Lower leg skin (tissue), 4 donors: ENCODE results near the gene CAMK2B. TPM values are rescaled to one million over a fixed set of nuclear protein-coding genes. Genes with fewer than 3 reads are reported as not detected.

Source experiments
- DNase-seq, 2 donors: peaks; one replicate each; pipeline ENCODE4 v3.0.0-alpha.2; 2019; ENCODE audit warnings: low spot score in 2 of 2
- H3K4me3 ChIP-seq: fragments of 200-600 bp; sonication (generic); 2 replicates; pipeline ENCODE4 v1.5.1; 2017; ENCODE audit warnings: mild to moderate bottlenecking, low read depth; ENCODE audit not compliant: poor library complexity, severe bottlenecking
- CTCF ChIP-seq, 3 donors: fragments of 450-650 bp; IDR thresholded peaks; one replicate each; pipeline ENCODE4 v1.5.1; 2016; ENCODE audit warnings: antibody characterized with exemption in 3 of 3, mild to moderate bottlenecking in 3 of 3, moderate library complexity in 2 of 3
- POLR2A ChIP-seq, 2 donors: fragments of 450-650 bp; IDR thresholded peaks; one replicate each; pipeline ENCODE4 v1.6.1; 2016 to 2017; ENCODE audit warnings: antibody characterized with exemption in 2 of 2, mild to moderate bottlenecking in 1 of 2, moderate library complexity in 1 of 2
- WGBS, 2 donors: methylation state at CpG; one replicate each; pipeline ENCODE4 v1.1.5; 2018; 5-methylcytosine and 5-hydroxymethylcytosine counted together
- intact Hi-C: fragments of 100-400 bp; cut with DNase I; formaldehyde crosslinking; loops from one replicate; pipeline ENCODE4 v1.15.0; 2023; ENCODE audit warnings: low total_unique reads
- total RNA-seq, 4 donors: library from RNA; depleted of rRNA; stranded (reverse); fragments of >200 nt; gene quantifications; one replicate each; pipeline ENCODE4 v1.1.0, GENCODE V29; 2016

CAMK2B gene
- total RNA-seq, 4 donors from 2014 or later, result 0.04 to 2.6 (median 1.1) TPM

GRCh38 chr7:44289341-44290251 is 35.8 kb downstream of the CAMK2B start:
- intact Hi-C loops, result no loop called here
- DNase-seq, result peak in 1 of 2 donors; percentile 79
- H3K4me3 ChIP-seq, result no peak overlapping the region
- WGBS, 2 donors, result 76 to 86% methylated on average over 18 to 24 of the region's 24 CpGs
- no peak for TF ChIP-seq POLR2A (IDR thresholded peaks at IDR 0.05)
- no peak for TF ChIP-seq CTCF (IDR thresholded peaks at IDR 0.05)

- peak in 1 of 2 donors; percentile 39 for DNase-seq
- intact Hi-C loops, result no loop called here
- TF ChIP-seq CTCF (IDR thresholded peaks at IDR 0.05), result no peak
- TF ChIP-seq POLR2A (IDR thresholded peaks at IDR 0.05), result no peak
- WGBS, 2 donors, result 79 to 88% methylated on average over 17 to 19 of the region's 20 CpGs
- H3K4me3 ChIP-seq, result no peak overlapping the region
Measured at GRCh38 chr7:44288811-44289340, 36.5 kb downstream of the CAMK2B start.

- H3K4me3 ChIP-seq, result no peak overlapping the region
- TF ChIP-seq POLR2A (IDR thresholded peaks at IDR 0.05), result no peak
- no peak for TF ChIP-seq CTCF (IDR thresholded peaks at IDR 0.05)
- no peak for DNase-seq
- 79 to 87% methylated on average over 9 of the region's 9 CpGs for WGBS, 2 donors
- intact Hi-C loops, result no loop called here
Measured at GRCh38 chr7:44288381-44288685, 37.1 kb downstream of the CAMK2B start.

GRCh38 chr7:44287488-44288380 is 37.7 kb downstream of the CAMK2B start:
- peak in 1 of 2 donors; percentile 74 for DNase-seq
- H3K4me3 ChIP-seq, result no peak overlapping the region
- intact Hi-C loops, result no loop called here
- 84 to 88% methylated on average over 17 of the region's 17 CpGs for WGBS, 2 donors
- no peak for TF ChIP-seq POLR2A (IDR thresholded peaks at IDR 0.05)

GRCh38 chr7:44286618-44287487 is 38.5 kb downstream of the CAMK2B start:
- peak in 1 of 2 donors; percentile 76 for DNase-seq
- intact Hi-C loops, result no loop called here

More at GRCh38 chr7:44286618-44287487, 38.5 kb downstream of the CAMK2B start:
- no peak overlapping the region for H3K4me3 ChIP-seq
- 91 to 92% methylated on average over 20 of the region's 20 CpGs for WGBS, 2 donors
- TF ChIP-seq POLR2A (IDR thresholded peaks at IDR 0.05) (no peak), CTCF (IDR thresholded peaks at IDR 0.05) (no peak)
